Endothelial cell of umbilical vein (primary cell): ENCODE data around the gene COX10. TPM values are rescaled to one million over a fixed set of nuclear protein-coding genes. Genes with fewer than 3 reads are reported as not detected.

Experiments used
- BruUV-seq: library from RNA; stranded (reverse); fragments of 400-500 nt; replicated peaks from 2 replicates; lab custom pipeline; 2021; lab: Mats Ljungman, UMichigan
- CTCF ChIA-PET: fragments of 300-600, 350-600 bp; sonication (Branson Sonifier 250); formaldehyde crosslinking; loops from one replicate; lab custom pipeline; 2021; ENCODE audit warnings: antibody characterized with exemption, inconsistent platforms; lab: Charles Lee
- POLR2A ChIA-PET: fragments of 300-600, 350-600 bp; sonication (Branson Sonifier 250); formaldehyde crosslinking; loops from one replicate; lab custom pipeline; 2021; ENCODE audit warnings: antibody characterized with exemption, inconsistent platforms; lab: Charles Lee
- DNase-seq: peaks from one replicate; pipeline ENCODE4 v3.0.0-alpha.2; 2011; ENCODE audit warnings: low read depth, low spot score
- FAIRE-seq: peaks from 2 replicates; lab custom pipeline; 2011; peaks lifted over from hg19 to GRCh38; lab: Jason Lieb, UNC
- H2AFZ ChIP-seq: 2 replicates; pipeline ENCODE4 v1.6.0; 2012; ENCODE audit warnings: low read depth, low read length, control low read depth, inconsistent platforms
- H3K27ac ChIP-seq: 2 replicates; pipeline ENCODE4 v1.5.1; 2011; ENCODE audit warnings: low read depth, mild to moderate bottlenecking, control low read depth, low read length, moderate library complexity; ENCODE audit not compliant: insufficient read depth
- H3K27me3 ChIP-seq, 2 experiments: 2 replicates each; pipeline versions ENCODE4 v1.6.0 to v1.6.1; 2011; ENCODE audit warnings: low read length in 2 of 2, mixed read lengths in 1 of 2; ENCODE audit not compliant: control insufficient read depth in 2 of 2, insufficient read depth in 2 of 2
- H3K36me3 ChIP-seq, 2 experiments: 2 replicates in 1 of 2; 3 replicates in 1 of 2; pipeline ENCODE4 v1.5.1; 2011; ENCODE audit warnings: low read length in 2 of 2, mild to moderate bottlenecking in 1 of 2, moderate library complexity in 1 of 2; ENCODE audit not compliant: control insufficient read depth in 2 of 2, insufficient read depth in 2 of 2; ENCODE audit errors: extremely low read depth in 1 of 2
- H3K4me1 ChIP-seq: 3 replicates; pipeline ENCODE4 v1.5.1; 2011; ENCODE audit warnings: mild to moderate bottlenecking, low read length; ENCODE audit not compliant: control insufficient read depth, insufficient read depth; ENCODE audit errors: extremely low read depth
- H3K4me2 ChIP-seq: 2 replicates; pipeline ENCODE4 v1.6.1; 2011; ENCODE audit warnings: low read length, control low read depth, mixed read lengths; ENCODE audit not compliant: insufficient read depth
- H3K4me3 ChIP-seq, 3 experiments: fragments of 200-600 bp in 1 of 3; sonication (generic), shearing (Covaris generic) in 1 of 3; replicated peaks in 1 of 3; 2 replicates each; pipeline ENCODE4 v1.5.1; 2011 to 2016; ENCODE audit warnings: control low read depth in 3 of 3, low read length in 3 of 3, mild to moderate bottlenecking in 2 of 3, inconsistent platforms in 1 of 3, low read depth in 1 of 3, moderate library complexity in 1 of 3; ENCODE audit not compliant: insufficient read depth in 1 of 3
- H3K79me2 ChIP-seq: 2 replicates; pipeline ENCODE4 v1.6.0; 2012; ENCODE audit warnings: low read length, inconsistent platforms; ENCODE audit not compliant: control insufficient read depth, insufficient read depth
- H3K9ac ChIP-seq: replicated peaks from 2 replicates; pipeline ENCODE3; 2011; ENCODE audit warnings: low read length, control low read depth; ENCODE audit not compliant: insufficient read depth; ENCODE audit errors: extremely low read depth
- H3K9me1 ChIP-seq: replicated peaks from 3 replicates; pipeline ENCODE4 v1.6.0; 2011; ENCODE audit warnings: mild to moderate bottlenecking, low read length; ENCODE audit not compliant: control insufficient read depth, insufficient read depth; ENCODE audit errors: extremely low read depth
- H3K9me3 ChIP-seq: replicated peaks from 2 replicates; pipeline ENCODE4 v1.5.1; 2012; ENCODE audit warnings: low read length, inconsistent platforms; ENCODE audit not compliant: control insufficient read depth, insufficient read depth
- H4K20me1 ChIP-seq: replicated peaks from 2 replicates; pipeline ENCODE3; 2011; ENCODE audit warnings: mild to moderate bottlenecking, low read length; ENCODE audit not compliant: control insufficient read depth, insufficient read depth; ENCODE audit errors: extremely low read depth
- EZH2 ChIP-seq: IDR thresholded peaks from 2 replicates; pipeline ENCODE4 v1.6.1; 2012; ENCODE audit warnings: borderline replicate concordance, low read depth, mild to moderate bottlenecking, moderate library complexity, low read length, inconsistent platforms; ENCODE audit not compliant: severe bottlenecking
- JUN ChIP-seq: IDR thresholded peaks from 2 replicates; pipeline ENCODE4 v1.6.1; 2011; ENCODE audit warnings: borderline replicate concordance, low read depth; ENCODE audit not compliant: insufficient read length, insufficient read depth
- MYC ChIP-seq: IDR thresholded peaks from one replicate; pipeline ENCODE4 v1.6.1; 2011; ENCODE audit warnings: mild to moderate bottlenecking, low read depth, low read length
- POLR2A ChIP-seq: IDR thresholded peaks from 2 replicates; pipeline ENCODE4 v1.6.1; 2012; ENCODE audit warnings: low read depth, mild to moderate bottlenecking, control low read depth, low read length
- dilution Hi-C: fragments of 300-500 bp; cut with MboI; formaldehyde crosslinking; loops from one replicate; pipeline ENCODE4 v1.15.0; 2019; ENCODE audit warnings: low sequenced_read_pairs; ENCODE audit not compliant: extremely low pct_ligation_motif_present
- intact Hi-C: fragments of 100-400 bp; cut with micrococcal nuclease; formaldehyde crosslinking; loops from one replicate; pipeline ENCODE4 v1.10.0; 2022
- polyA plus RNA-seq, 4 experiments: library from polyadenylated mRNA; depleted of rRNA in 3 of 4; stranded (reverse) in 3 of 4; unstranded in 1 of 4; fragments of >200 nt; gene quantifications; 2 replicates each; pipeline versions ENCODE4 v1.2.1 to v1.2.3, GENCODE V29; 2011 to 2012; ENCODE audit warnings: missing spikeins in 1 of 4
- total RNA-seq: library from RNA; stranded (reverse); gene quantifications from 2 replicates; pipeline ENCODE4 v1.2.3, GENCODE V29; 2021
- TF ChIP-seq, protein P1 (sequence below), 2 donors: IDR thresholded peaks; 1 replicate in 1 of 2; 2 replicates in 1 of 2; pipeline ENCODE4 v1.5.1; 2011; ENCODE audit warnings: low read length in 2 of 2, mild to moderate bottlenecking in 2 of 2, moderate library complexity in 2 of 2, control low read depth in 1 of 2, inconsistent platforms in 1 of 2, low read depth in 1 of 2; ENCODE audit not compliant: insufficient read depth in 1 of 2; ENCODE audit errors: extremely low read depth in 1 of 2
- TF ChIP-seq, protein P2 (sequence below): IDR thresholded peaks from 2 replicates; pipeline ENCODE4 v1.6.1; 2011; ENCODE audit not compliant: insufficient read depth, insufficient read length

The COX10 gene
- total and polyA plus RNA-seq, 2 donors (not counting 3 experiments of a cell fraction or from before 2014, with no cell fraction given) = 9.8 to 12.1 TPM

DNA sequence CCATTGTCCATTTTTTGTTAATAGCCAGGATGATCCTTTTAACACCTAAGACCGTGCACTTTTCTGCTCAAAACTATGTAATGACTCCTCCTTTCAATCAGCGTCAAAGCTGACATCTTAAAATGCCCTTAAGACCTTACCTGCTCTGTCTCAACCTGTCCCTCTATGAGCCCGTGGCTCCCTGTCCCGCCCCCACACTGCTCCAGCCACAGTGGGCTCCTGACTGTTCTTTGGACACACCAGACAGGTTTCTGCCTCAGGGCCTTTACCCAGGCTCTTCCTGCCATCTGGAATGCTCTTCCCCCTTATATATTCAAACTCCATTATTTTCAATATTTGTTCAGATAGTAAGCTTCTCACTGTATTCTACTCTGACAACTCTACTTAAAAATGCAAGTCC, 153.3 kb downstream of the COX10 start:
- Histone ChIP-seq H3K9ac (no peak overlapping the region), H3K4me3 (no peak overlapping the region), H3K4me1 (no peaks in the 10 kb centered on the region), H3K9me3 (no peaks in the 10 kb centered on the region), H3K9me1 (no peaks in the 10 kb centered on the region), H3K36me3 (no peaks in the 10 kb centered on the region), H3K4me2 (no peak overlapping the region), H3K27me3 (no peaks in the 10 kb centered on the region), H3K27ac (no peak overlapping the region), H4K20me1 (no peaks in the 10 kb centered on the region), H2AFZ (no peak overlapping the region), H3K79me2 (no peaks in the 10 kb centered on the region)
- ChIA-PET CTCF (no interaction called here), POLR2A (no interaction called here)
- BruUV-seq = no TSS peak
- intact Hi-C loops (no loop called here), dilution Hi-C loops (no loop called here)
- no peak for DNase-seq
- FAIRE-seq = no peak
- TF ChIP-seq POLR2A = no peak
- TF ChIP-seq, protein P1, sequence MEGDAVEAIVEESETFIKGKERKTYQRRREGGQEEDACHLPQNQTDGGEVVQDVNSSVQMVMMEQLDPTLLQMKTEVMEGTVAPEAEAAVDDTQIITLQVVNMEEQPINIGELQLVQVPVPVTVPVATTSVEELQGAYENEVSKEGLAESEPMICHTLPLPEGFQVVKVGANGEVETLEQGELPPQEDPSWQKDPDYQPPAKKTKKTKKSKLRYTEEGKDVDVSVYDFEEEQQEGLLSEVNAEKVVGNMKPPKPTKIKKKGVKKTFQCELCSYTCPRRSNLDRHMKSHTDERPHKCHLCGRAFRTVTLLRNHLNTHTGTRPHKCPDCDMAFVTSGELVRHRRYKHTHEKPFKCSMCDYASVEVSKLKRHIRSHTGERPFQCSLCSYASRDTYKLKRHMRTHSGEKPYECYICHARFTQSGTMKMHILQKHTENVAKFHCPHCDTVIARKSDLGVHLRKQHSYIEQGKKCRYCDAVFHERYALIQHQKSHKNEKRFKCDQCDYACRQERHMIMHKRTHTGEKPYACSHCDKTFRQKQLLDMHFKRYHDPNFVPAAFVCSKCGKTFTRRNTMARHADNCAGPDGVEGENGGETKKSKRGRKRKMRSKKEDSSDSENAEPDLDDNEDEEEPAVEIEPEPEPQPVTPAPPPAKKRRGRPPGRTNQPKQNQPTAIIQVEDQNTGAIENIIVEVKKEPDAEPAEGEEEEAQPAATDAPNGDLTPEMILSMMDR (IDR thresholded peaks at IDR 0.05; ENCODE audit: extremely low read depth in 1 of 2, insufficient read depth in 1 of 2, low read depth in 1 of 2, low read length in 2 of 2) = no peak
- TF ChIP-seq MYC = no peak
- TF ChIP-seq EZH2 = no peak

DNA sequence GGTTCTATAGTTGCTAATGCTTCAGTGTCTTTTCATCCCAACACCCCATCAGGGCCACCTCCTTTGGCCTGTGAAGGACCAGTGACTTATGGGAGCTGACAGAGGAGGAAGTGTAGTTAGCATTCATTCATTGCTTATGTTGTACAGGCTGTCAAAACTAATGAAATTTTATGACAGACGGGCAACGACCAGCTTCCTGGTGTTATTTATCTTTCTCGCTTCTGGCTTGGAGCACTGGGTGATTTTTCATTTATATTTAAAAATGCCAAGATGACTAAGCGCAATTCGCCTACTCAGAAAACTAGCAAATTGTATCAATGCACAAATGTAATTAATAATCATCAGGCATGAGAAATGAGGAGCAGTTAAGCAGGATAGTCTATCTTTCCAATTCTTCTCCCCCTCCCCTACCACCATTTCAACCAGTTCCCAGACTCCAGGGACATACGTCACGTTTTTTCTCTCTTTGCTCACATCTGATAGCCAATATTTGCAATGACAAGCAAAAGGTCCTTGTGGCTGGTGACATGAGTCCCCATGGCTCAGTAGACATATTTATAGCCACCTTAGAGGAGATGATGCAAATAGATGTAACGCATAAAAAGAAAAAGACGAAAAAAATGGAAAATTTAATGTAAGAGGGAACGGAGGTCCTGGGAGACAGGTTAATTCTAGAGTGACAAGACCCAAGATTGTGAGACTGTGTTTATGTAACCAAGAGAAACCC, 156.1 kb downstream of the COX10 start:
- intact Hi-C loops = no loop called here

More for the DNA sequence above, 156.1 kb downstream of the COX10 start:
- H3K4me2 ChIP-seq = no peak overlapping the region
- H3K27me3 ChIP-seq = no peaks in the 10 kb centered on the region
- ChIA-PET POLR2A (no interaction called here), CTCF (no interaction called here)
- H3K9ac ChIP-seq = no peak overlapping the region
- no peaks in the 10 kb centered on the region for H3K36me3 ChIP-seq
- no peaks in the 10 kb centered on the region for H3K9me3 ChIP-seq
- H3K4me3 ChIP-seq = no peak overlapping the region
- no peaks in the 10 kb centered on the region for H3K4me1 ChIP-seq
- H4K20me1 ChIP-seq = no peaks in the 10 kb centered on the region
- DNase-seq (peak; percentile 40), FAIRE-seq (no peak)
- no peaks in the 10 kb centered on the region for H3K9me1 ChIP-seq
- H2AFZ ChIP-seq = no peak overlapping the region
- no peaks in the 10 kb centered on the region for H3K79me2 ChIP-seq
- no peak overlapping the region for H3K27ac ChIP-seq
- dilution Hi-C loops = no loop called here
- no TSS peak for BruUV-seq
- TF ChIP-seq JUN = no peak
- TF ChIP-seq, protein P1 (IDR thresholded peaks at IDR 0.05; ENCODE audit: extremely low read depth in 1 of 2, insufficient read depth in 1 of 2, low read depth in 1 of 2, low read length in 2 of 2) = no peak
- TF ChIP-seq, protein P2, sequence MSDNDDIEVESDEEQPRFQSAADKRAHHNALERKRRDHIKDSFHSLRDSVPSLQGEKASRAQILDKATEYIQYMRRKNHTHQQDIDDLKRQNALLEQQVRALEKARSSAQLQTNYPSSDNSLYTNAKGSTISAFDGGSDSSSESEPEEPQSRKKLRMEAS = no peak
- TF ChIP-seq EZH2 = no peak
